ENCODE data around the gene EPB41L4A.

Gene EPB41L4A

GRCh38 chr5:112154940-112155686 is 264.0 kb downstream of the EPB41L4A start:
- no peaks in the 10 kb centered on the region for H3K79me2 ChIP-seq (ENCODE audit: low read length)
- H3K27ac ChIP-seq (ENCODE audit: low read length): no peak overlapping the region
- no peak for TF ChIP-seq EZH2phosphoT487 (IDR thresholded peaks at IDR 0.05; ENCODE audit: low read length)
- TF ChIP-seq CTCF (IDR thresholded peaks at IDR 0.05; ENCODE audit: low read length): no peak
- TF ChIP-seq EZH2 (optimal IDR thresholded peaks at IDR 0.05; ENCODE audit: low read depth, low read length): no peak
- H3K36me3 ChIP-seq (replicated peaks; ENCODE audit: insufficient read depth, low read length): no peaks in the 10 kb centered on the region
- no peaks in the 10 kb centered on the region for H3K9me3 ChIP-seq (replicated peaks; ENCODE audit: insufficient read depth, low read length)
- no peak overlapping the region for H2AFZ ChIP-seq (ENCODE audit: low read length)
- no peaks in the 10 kb centered on the region for H3F3A ChIP-seq (ENCODE audit: insufficient read depth, low read length)
- H3K9ac ChIP-seq (ENCODE audit: low read length): no peak overlapping the region
- no peak for DNase-seq
- no peaks in the 10 kb centered on the region for H3K9me2 ChIP-seq (replicated peaks; ENCODE audit: insufficient read depth, low read length)
- H3K27me3 ChIP-seq (replicated peaks; ENCODE audit: insufficient read depth, low read length): no peaks in the 10 kb centered on the region
- no peak overlapping the region for H3K4me3 ChIP-seq (ENCODE audit: low read length)
- H3K4me2 ChIP-seq (ENCODE audit: low read depth, low read length): no peak overlapping the region
- no peaks in the 10 kb centered on the region; the same call in 1 of the 2 replicates for H4K20me1 ChIP-seq (ENCODE audit: insufficient read depth, low read length)
- H3K4me1 ChIP-seq (ENCODE audit: low read length): no peaks in the 10 kb centered on the region

GRCh38 chr5:112149727-112150126 is 269.4 kb downstream of the EPB41L4A start:
- TF ChIP-seq EZH2phosphoT487 (IDR thresholded peaks at IDR 0.05; ENCODE audit: low read length): no peak
- TF ChIP-seq CTCF (IDR thresholded peaks at IDR 0.05; ENCODE audit: low read length): no peak
- Histone ChIP-seq H2AFZ (ENCODE audit: low read length) (no peak overlapping the region), H3K4me1 (ENCODE audit: low read length) (no peaks in the 10 kb centered on the region), H3K4me3 (ENCODE audit: low read length) (no peak overlapping the region), H3K9ac (ENCODE audit: low read length) (no peak overlapping the region), H3K27ac (ENCODE audit: low read length) (no peak overlapping the region), H4K20me1 (ENCODE audit: insufficient read depth, low read length) (no peaks in the 10 kb centered on the region), H3K9me2 (replicated peaks; ENCODE audit: insufficient read depth, low read length) (no peaks in the 10 kb centered on the region), H3K79me2 (ENCODE audit: low read length) (no peaks in the 10 kb centered on the region), H3F3A (ENCODE audit: insufficient read depth, low read length) (no peaks in the 10 kb centered on the region), H3K27me3 (replicated peaks; ENCODE audit: insufficient read depth, low read length) (no peaks in the 10 kb centered on the region), H3K9me3 (replicated peaks; ENCODE audit: insufficient read depth, low read length) (no peaks in the 10 kb centered on the region), H3K4me2 (ENCODE audit: low read depth, low read length) (no peak overlapping the region), H3K36me3 (replicated peaks; ENCODE audit: insufficient read depth, low read length) (no peaks in the 10 kb centered on the region)
- no peak for DNase-seq

- Histone ChIP-seq H4K20me1 (ENCODE audit: insufficient read depth, low read length) (no peaks in the 10 kb centered on the region), H3K79me2 (ENCODE audit: low read length) (no peaks in the 10 kb centered on the region), H3K9me2 (replicated peaks; ENCODE audit: insufficient read depth, low read length) (no peaks in the 10 kb centered on the region), H3K9ac (ENCODE audit: low read length) (no peak overlapping the region), H3K9me3 (replicated peaks; ENCODE audit: insufficient read depth, low read length) (no peaks in the 10 kb centered on the region), H3K27me3 (replicated peaks; ENCODE audit: insufficient read depth, low read length) (no peaks in the 10 kb centered on the region), H3K36me3 (replicated peaks; ENCODE audit: insufficient read depth, low read length) (no peaks in the 10 kb centered on the region), H3K27ac (ENCODE audit: low read length) (no peak overlapping the region), H3K4me2 (ENCODE audit: low read depth, low read length) (no peak overlapping the region), H3K4me1 (ENCODE audit: low read length) (no peaks in the 10 kb centered on the region), H3F3A (ENCODE audit: insufficient read depth, low read length) (no peaks in the 10 kb centered on the region), H2AFZ (ENCODE audit: low read length) (no peak overlapping the region), H3K4me3 (ENCODE audit: low read length) (no peak overlapping the region)
- TF ChIP-seq CTCF (IDR thresholded peaks at IDR 0.05; ENCODE audit: low read length) (peak; percentile 81), EZH2phosphoT487 (IDR thresholded peaks at IDR 0.05; ENCODE audit: low read length) (no peak)
- DNase-seq: peak; percentile 71
Observed at GRCh38 chr5:112146323-112147226, 272.5 kb downstream of the EPB41L4A start.
